ENCODE results near the gene IKZF5.

The IKZF5 gene

DNA sequence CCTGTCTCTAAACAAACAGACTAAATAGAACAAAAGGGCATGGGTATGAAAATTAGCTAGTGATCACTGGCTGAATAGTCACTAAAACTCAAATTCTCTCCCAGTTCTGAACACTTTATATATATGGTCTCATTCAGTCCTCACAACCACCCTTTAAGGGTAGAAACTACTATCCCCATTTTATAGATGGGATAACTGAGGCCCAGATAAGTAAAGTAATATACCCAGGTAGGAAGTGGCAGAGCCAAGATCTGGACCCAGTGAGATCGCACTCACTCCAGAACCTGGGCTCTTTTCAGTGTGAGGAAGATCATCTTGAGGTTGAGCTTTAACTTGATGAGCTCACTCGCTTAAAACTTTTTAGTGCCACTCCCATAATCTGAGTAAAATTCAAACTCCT, 23.9 kb downstream of the IKZF5 start:
- Histone ChIP-seq H3K27me3 (ENCODE audit: control insufficient read depth, low read length) (no peaks in the 10 kb centered on the region), H3K27ac (ENCODE audit: low read depth, low read length) (no peak overlapping the region), H3K4me1 (ENCODE audit: control insufficient read depth, low read length) (peaks cover 16% of the 10 kb centered on the region), H3K36me3 (ENCODE audit: control insufficient read depth, low read length) (peaks cover 10% of the 10 kb centered on the region), H3K9me3 (ENCODE audit: control insufficient read depth, insufficient read depth, low read length) (no peaks in the 10 kb centered on the region), H3K4me3 (ENCODE audit: low read length) (no peak overlapping the region), H3F3A (ENCODE audit: control insufficient read depth, insufficient read depth) (0 out of 2 replicates have a peak, but pooled peaks cover 3% of the 10 kb centered on the region), H4K20me1 (ENCODE audit: control insufficient read depth, insufficient read depth, low read depth, low read length) (no peaks in the 10 kb centered on the region), H3K79me2 (ENCODE audit: control insufficient read depth, low read length) (peaks cover 2% of the 10 kb centered on the region; the same call in 1 of the 2 replicates), H3K9me2 (replicated peaks; ENCODE audit: control insufficient read depth, low read length) (no peaks in the 10 kb centered on the region), H3K4me2 (ENCODE audit: low read length) (no peak overlapping the region)
- no peak for TF ChIP-seq EZH2phosphoT487 (IDR thresholded peaks at IDR 0.05; ENCODE audit: borderline replicate concordance, low read length)
- TF ChIP-seq, protein P1, sequence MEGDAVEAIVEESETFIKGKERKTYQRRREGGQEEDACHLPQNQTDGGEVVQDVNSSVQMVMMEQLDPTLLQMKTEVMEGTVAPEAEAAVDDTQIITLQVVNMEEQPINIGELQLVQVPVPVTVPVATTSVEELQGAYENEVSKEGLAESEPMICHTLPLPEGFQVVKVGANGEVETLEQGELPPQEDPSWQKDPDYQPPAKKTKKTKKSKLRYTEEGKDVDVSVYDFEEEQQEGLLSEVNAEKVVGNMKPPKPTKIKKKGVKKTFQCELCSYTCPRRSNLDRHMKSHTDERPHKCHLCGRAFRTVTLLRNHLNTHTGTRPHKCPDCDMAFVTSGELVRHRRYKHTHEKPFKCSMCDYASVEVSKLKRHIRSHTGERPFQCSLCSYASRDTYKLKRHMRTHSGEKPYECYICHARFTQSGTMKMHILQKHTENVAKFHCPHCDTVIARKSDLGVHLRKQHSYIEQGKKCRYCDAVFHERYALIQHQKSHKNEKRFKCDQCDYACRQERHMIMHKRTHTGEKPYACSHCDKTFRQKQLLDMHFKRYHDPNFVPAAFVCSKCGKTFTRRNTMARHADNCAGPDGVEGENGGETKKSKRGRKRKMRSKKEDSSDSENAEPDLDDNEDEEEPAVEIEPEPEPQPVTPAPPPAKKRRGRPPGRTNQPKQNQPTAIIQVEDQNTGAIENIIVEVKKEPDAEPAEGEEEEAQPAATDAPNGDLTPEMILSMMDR (IDR thresholded peaks at IDR 0.05; ENCODE audit: low read depth, low read length, poor library complexity, severe bottlenecking) = no peak

DNA sequence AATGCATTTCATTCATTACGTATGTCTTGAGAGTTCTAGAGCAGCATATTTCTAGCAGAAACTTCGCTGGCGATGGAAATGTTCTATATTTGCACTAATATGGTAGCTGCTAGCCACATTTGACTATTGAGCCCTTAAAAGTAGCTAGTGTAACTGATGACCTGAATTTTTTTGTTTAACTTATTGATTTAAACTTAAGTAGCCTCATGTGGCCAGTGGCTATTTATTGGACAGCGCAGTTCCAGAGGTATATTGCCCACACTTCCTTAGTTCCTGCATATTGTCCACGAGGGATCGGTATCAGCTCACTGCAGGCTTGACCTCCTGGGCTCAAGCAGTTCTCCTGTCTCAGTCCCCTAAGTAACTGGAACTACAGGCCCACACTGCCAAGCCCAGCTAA, 24.7 kb downstream of the IKZF5 start:
- H3K4me3 ChIP-seq (ENCODE audit: low read length) = no peak overlapping the region

DNA sequence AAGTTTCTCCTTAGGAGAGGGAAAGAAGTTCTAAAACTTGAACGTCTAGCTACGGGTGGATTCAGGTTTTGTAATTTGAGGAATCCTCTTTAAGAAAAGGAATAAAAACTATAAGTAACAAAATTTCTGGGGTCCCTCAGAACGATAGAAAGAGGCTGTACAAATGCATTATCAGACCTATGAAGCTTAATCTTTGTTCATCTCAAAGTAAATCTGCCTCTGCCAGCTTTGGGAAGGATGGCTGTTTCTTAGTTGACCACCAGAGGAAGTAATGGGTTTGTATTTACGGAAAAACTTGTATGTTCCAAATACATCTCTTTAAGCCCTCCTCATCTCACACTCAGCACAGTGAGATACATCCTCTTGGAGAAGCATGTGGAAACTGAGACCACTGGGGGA, 27.5 kb downstream of the IKZF5 start:
- peak overlapping the region; percentile 100 for H3K4me2 ChIP-seq (ENCODE audit: low read length)
- no peaks in the 10 kb centered on the region for H3K9me2 ChIP-seq (replicated peaks; ENCODE audit: control insufficient read depth, low read length)
- H3K4me1 ChIP-seq (ENCODE audit: control insufficient read depth, low read length) = peaks cover 18% of the 10 kb centered on the region
- peaks cover 6% of the 10 kb centered on the region for H3K36me3 ChIP-seq (ENCODE audit: control insufficient read depth, low read length)
- H3K79me2 ChIP-seq (ENCODE audit: control insufficient read depth, low read length) = peaks cover 2% of the 10 kb centered on the region; the same call in 1 of the 2 replicates
- peak overlapping the region; percentile 92 for H3K4me3 ChIP-seq (ENCODE audit: low read length)
- H3K27me3 ChIP-seq (ENCODE audit: control insufficient read depth, low read length) = no peaks in the 10 kb centered on the region
- peak overlapping the region; percentile 18; the same call in 1 of the 2 replicates for H3K27ac ChIP-seq (ENCODE audit: low read depth, low read length)
- no peak for TF ChIP-seq EZH2phosphoT487 (IDR thresholded peaks at IDR 0.05; ENCODE audit: borderline replicate concordance, low read length)
- TF ChIP-seq, protein P1 (IDR thresholded peaks at IDR 0.05; ENCODE audit: low read depth, low read length, poor library complexity, severe bottlenecking) = peak; percentile 45
- no peaks in the 10 kb centered on the region for H3K9me3 ChIP-seq (ENCODE audit: control insufficient read depth, insufficient read depth, low read length)
- no peaks in the 10 kb centered on the region for H3F3A ChIP-seq (ENCODE audit: control insufficient read depth, insufficient read depth)
- no peaks in the 10 kb centered on the region for H4K20me1 ChIP-seq (ENCODE audit: control insufficient read depth, insufficient read depth, low read depth, low read length)

More for the DNA sequence above, 24.7 kb downstream of the IKZF5 start:
- peaks cover 18% of the 10 kb centered on the region for H3K4me1 ChIP-seq (ENCODE audit: control insufficient read depth, low read length)
- no peaks in the 10 kb centered on the region for H3K9me2 ChIP-seq (replicated peaks; ENCODE audit: control insufficient read depth, low read length)
- no peak overlapping the region for H3K27ac ChIP-seq (ENCODE audit: low read depth, low read length)
- H3K27me3 ChIP-seq (ENCODE audit: control insufficient read depth, low read length) = no peaks in the 10 kb centered on the region
- TF ChIP-seq, protein P1 (IDR thresholded peaks at IDR 0.05; ENCODE audit: low read depth, low read length, poor library complexity, severe bottlenecking) = no peak
- TF ChIP-seq EZH2phosphoT487 (IDR thresholded peaks at IDR 0.05; ENCODE audit: borderline replicate concordance, low read length) = no peak
- H3K36me3 ChIP-seq (ENCODE audit: control insufficient read depth, low read length) = peaks cover 10% of the 10 kb centered on the region
- no peak overlapping the region for H3K4me2 ChIP-seq (ENCODE audit: low read length)
- no peaks in the 10 kb centered on the region for H4K20me1 ChIP-seq (ENCODE audit: control insufficient read depth, insufficient read depth, low read depth, low read length)
- H3K79me2 ChIP-seq (ENCODE audit: control insufficient read depth, low read length) = peaks cover 2% of the 10 kb centered on the region; the same call in 1 of the 2 replicates
- 0 out of 2 replicates have a peak, but pooled peaks cover 3% of the 10 kb centered on the region for H3F3A ChIP-seq (ENCODE audit: control insufficient read depth, insufficient read depth)
- H3K9me3 ChIP-seq (ENCODE audit: control insufficient read depth, insufficient read depth, low read length) = no peaks in the 10 kb centered on the region

Data from DOHH2 (cell line).